Measurements from ENCODE around the gene PSMC3IP. TPM values are rescaled to one million over a fixed set of nuclear protein-coding genes. Genes with fewer than 3 reads are reported as not detected.

Gene PSMC3IP
- total RNA-seq, 1 donor from 2014 or later = 6.6 TPM

GRCh38 chr17:42585353-42585752 is 7.8 kb upstream of the PSMC3IP start:
- DNase-seq = no peak

DNA sequence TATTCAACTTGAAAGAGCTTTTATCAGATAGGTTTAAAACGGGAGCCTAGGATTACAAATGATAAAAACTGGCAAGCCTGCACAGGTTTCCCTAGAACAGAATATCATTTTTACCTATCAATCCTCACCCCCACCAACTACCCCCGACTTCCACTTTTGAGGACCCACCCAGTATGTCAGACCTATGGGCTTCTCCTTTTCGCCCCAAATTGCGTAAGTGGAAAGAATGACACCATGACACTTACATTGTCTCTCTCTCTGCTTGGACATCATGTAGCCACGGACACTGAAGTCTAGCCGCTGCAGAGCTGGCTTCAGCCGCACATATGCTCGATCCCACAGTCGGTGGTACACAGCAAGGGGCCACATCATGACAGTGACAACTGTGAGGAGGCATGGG is 7.4 kb upstream of the PSMC3IP start:
- DNase-seq = no peak

DNA sequence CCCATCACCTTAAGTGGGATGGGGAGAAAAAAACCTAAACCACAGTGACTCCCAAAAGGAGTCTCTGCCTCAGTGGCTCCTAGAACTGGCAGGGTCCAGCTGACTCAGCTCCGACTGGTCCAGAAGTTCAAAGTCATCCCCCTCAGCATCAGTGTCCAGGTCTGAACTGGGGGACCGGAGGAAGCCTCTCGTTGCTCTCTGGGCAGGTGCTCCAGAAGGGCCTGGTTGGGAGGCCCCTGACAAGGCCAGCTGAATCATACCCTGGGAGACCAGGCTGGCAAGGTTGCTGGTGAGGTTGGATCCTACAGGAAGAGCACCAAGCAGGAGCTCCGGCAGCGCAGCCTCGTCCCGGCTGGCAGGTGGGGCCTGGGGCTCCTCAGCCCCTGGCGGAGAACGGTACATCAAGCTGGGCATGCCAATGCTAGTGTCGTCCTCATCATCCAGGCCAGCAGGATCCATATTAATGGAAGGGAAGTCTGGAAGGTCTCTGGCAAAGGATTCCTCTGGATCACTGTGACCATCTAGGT is 4.3 kb upstream of the PSMC3IP start:
- DNase-seq = no peak

GRCh38 chr17:42579794-42580551 is 2.4 kb upstream of the PSMC3IP start:
- DNase-seq = no peak

- peak; percentile 30 for DNase-seq
Measured at GRCh38 chr17:42578282-42578869, 847 bp upstream of the PSMC3IP start.

DNA sequence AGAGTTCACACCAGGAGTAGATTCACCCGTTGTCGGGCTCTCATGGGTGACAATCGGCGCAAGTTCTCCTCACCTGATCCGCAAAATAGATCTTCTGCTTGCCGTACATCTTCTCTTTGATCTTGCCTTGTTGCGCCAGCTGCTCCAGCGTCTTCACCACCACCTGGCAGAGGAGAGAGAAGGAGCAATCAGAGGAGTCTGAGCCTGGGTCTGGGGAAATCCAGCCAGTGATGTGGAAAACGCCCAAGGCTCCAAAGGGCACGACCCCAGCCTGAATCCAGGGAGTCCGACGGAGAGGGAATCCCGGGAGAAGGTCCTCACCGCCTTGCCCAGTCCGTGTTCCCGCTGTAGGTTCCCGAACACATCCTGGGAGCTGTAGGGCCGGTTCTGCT is 393 bp downstream of the PSMC3IP start:
- no peak for DNase-seq

DNA sequence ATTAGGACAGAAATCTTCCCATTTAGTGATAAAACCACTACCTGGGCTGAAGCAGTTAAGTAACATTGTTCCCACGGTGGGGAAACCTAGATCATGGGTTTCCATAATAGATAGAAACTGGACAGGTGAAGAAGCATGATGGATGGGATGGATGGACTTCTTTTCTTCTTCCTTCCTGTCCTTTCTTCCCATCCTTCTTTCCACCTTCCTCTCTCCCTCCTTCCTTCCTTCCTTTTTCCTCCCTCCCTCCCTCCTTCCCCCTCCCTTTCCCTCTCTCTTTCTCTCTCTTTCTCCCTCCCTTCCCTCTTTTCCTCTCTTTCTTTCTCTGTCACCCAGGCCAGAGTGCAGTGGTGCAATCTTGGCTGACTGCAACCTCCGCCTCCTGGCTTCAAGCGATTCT is 3.1 kb downstream of the PSMC3IP start:
- DNase-seq = no peak

GRCh38 chr17:42573095-42573494 is 4.4 kb downstream of the PSMC3IP start:
- DNase-seq = no peak

GRCh38 chr17:42571435-42572225 is 5.9 kb downstream of the PSMC3IP start:
- no peak for DNase-seq

DNA sequence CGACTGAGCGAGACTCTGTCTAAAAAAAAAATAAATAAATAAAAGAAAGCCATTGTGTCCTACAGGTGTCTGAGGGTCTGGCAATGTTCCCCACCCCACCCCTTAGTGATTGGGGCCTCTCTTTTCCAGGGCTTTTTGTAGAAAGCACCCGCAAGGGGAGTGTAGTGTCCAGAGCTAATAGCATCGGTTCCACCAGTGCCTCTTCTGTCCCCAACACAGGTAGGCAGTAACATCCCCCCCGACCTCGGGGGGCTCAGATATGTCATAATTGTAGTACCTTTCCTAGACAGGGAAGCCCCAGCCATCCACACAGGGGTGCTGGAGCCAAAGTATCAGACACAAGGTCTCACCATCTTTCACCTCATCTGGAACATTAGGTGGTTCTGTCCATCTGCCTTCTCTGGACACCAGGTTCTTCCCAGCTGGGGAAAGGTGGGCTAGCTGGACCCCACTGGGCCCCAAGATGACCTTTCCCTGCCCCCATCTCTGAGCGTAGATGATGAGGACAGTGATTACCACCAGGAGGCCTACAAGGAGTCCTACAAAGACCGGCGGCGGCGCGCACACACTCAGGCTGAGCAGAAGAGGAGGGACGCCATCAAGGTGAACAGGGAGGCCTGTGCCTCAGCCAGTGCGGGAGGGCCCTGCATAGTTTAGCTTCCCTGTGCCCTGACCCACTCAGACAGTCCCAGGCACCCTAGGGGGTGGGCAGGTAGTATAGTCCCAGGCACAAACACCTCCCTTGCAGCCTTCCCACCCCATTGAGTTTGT is 9.0 kb downstream of the PSMC3IP start:
- no peak for DNase-seq

- peak; percentile 74 for DNase-seq
Measured at GRCh38 chr17:42566883-42567573, 10.5 kb downstream of the PSMC3IP start, which contains the start of gene MLX. MLX (plus strand) TSS chr17:42567100; CDS start chr17:42567125, 25 bp downstream.

- DNase-seq = no peak
Measured at GRCh38 chr17:42566215-42566882, 11.2 kb downstream of the PSMC3IP start.

DNA sequence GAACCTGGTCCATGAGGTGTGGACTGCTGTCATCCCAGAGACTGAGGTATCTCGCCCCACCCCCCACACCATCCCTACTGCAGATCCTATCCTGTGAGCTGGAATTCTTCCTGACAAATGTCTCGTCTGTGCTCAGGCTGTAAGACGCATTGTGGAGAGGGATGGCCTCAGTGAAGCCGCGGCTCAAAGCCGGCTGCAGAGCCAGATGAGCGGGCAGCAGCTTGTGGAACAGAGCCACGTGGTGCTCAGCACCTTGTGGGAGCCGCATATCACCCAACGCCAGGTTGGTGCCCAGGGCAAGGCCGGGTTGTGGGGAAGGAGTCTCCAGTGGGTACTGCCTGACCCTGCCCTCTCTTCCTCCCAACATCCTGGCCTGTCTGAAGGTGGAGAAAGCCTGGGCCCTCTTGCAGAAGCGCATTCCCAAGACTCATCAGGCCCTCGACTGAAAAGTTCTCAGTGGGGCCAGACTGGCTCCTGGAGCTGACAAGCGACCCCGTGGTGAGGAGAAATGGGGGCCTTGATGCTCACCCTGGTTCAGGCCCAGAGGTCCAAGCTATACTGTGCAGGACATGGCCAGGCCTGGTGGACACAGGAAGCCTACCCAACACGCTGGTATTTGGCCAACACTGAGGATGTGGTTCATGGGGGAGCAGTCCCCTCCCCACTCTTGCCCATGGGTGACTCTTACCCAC is 11.9 kb downstream of the PSMC3IP start:
- no peak for DNase-seq

- no peak for DNase-seq
Measured at GRCh38 chr17:42564815-42565522, 12.6 kb downstream of the PSMC3IP start.

- DNase-seq = no peak
Measured at GRCh38 chr17:42563950-42564349, 13.6 kb downstream of the PSMC3IP start.

DNA sequence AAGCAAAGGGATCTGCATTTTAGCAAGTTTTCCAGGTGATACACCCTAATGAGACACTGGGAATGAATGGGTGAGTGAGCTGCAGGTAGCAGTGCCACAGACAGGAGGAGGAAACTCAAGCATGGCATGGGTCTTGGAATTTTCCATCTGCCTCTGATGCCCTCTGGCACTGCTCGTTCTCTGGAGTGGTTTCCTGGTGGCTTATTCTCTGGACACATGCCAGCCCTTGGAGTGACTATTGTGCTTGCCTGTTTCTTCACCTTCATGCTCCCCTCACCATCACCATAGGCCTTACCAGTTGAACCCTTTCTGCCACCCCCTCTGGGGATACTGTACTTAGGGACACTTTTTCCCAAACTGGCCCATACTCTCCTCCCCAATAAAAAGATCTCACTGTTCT is 14.0 kb downstream of the PSMC3IP start:
- DNase-seq = no peak

DNA sequence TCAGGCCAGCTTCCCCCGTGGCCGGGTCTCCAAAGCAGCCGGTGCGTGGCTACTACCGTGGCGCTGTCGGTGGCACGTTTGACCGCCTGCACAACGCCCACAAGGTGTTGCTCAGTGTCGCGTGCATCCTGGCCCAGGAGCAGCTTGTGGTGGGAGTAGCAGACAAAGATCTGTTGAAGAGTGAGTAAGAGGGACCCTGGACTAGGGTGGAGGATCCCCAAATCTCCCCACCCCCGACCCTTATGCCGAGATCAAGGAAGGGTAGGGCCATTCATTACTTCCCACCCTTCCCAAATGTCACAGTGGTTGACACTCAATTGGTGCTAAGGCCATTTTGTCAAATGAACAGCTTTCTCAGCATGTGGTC is 14.4 kb downstream of the PSMC3IP start:
- DNase-seq = no peak

DNA sequence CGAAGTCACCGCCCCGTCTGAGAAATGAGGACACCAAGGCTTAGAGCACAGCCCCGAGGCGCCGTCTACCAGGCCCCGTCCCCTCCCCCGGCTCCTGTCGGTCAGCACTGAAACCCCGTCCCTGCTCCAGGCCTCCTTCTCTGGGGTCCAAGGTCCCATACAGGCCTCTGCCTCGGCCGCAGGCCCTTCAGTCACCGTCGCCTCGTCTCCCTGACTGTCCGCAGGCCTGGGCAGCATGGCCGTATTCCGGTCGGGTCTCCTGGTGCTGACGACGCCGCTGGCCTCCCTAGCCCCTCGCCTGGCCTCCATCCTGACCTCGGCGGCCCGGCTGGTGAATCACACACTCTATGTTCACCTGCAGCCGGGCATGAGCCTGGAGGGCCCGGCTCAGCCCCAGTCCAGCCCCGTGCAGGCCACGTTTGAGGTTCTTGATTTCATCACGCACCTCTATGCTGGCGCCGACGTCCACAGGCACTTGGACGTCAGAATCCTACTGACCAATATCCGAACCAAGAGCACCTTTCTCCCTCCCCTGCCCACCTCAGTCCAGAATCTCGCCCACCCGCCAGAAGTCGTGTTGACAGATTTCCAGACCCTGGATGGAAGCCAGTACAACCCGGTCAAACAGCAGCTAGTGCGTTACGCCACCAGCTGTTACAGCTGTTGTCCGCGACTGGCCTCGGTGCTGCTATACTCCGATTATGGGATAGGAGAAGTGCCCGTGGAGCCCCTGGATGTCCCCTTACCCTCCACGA is 15.0 kb downstream of the PSMC3IP start:
- DNase-seq = no peak

- peak; percentile 91 for DNase-seq
Measured at GRCh38 chr17:42561897-42562387, 15.6 kb downstream of the PSMC3IP start, which contains the start of gene COASY. COASY (plus strand) TSS chr17:42562148; CDS start chr17:42562623, 475 bp downstream.
